Myocyte (in vitro differentiated cells): ENCODE results near the gene ARRB1. TPM values are rescaled to one million over a fixed set of nuclear protein-coding genes. Genes with fewer than 3 reads are reported as not detected.
"Not testable (repeated sequence)": the region's sequence is repeated elsewhere in the genome, so short reads cannot be mapped to it uniquely, and the experiment has no call there.

Experiments
- DNase-seq: peaks from one replicate; pipeline ENCODE4 v3.0.0-alpha.2; 2012; ENCODE audit warnings: low read depth
- total RNA-seq: library from RNA; depleted of rRNA; stranded (reverse); fragments of >200 nt; gene quantifications from 2 replicates; pipeline ENCODE4 v1.2.3, GENCODE V29; 2014

ARRB1 gene
- total RNA-seq, 1 donor from 2014 or later, result 17.2 TPM

DNA sequence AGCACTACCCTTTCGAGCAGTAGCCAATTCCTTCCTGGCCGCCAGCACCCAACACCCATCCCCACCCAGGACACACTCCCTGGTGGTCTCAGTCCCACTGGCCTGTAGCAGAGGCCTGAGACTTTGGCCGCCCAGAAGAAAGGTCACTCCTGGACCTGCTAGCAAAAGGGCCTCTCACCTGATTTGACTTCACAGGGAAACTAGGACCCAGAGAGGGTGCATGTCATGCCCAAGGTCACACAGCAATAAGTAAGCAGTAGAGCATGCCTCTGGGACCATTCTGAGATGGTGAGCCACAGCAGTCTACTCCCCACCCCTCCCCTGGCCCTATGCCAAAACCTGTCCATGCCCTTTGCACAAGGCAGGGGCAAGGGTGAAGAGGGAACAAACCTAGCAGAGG, 7.3 kb downstream of the ARRB1 start:
- DNase-seq, result no peak

DNA sequence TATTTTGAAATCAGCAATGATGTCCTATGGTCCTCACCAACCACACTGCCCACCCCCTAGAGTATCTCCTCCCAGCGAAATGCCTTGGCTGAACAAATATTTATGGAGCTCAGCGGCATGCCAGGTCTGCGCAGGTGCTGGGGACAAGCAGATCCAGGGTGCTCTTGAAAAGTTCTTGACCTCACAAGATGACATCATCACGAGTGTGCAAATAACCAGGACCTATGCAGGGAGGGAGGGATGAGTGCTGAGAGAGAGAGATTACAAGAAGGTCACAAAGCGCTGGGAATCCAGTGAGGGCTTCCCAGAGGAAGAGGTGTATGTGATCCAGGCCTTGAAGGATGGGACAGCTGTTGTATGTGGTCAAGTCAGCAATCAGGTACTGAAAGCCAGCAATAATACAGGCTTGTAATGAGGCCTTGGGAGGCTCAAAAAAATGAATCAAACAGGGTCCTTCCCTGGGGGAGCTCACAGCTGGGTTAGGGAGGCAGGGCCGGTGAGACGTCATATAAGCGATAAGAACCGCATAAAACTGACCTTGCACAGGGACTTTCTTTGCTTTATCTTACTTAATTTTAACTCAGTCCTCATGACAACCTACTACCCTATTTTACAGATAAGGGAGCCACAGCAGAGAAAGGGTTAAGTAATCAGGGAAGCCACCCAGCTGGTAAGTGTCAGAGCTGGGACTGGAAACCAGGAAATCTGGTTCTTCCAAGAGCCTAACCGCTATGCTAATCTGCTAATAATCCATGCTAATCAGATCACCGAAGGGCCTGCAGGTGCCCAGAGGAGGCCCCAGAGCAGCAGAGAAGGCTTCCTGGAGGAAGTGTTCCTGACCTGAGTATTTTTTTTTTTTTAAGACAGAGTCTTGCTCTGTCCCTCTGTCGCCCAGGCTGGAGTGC, 8.2 kb downstream of the ARRB1 start:
- DNase-seq, result no peak

DNA sequence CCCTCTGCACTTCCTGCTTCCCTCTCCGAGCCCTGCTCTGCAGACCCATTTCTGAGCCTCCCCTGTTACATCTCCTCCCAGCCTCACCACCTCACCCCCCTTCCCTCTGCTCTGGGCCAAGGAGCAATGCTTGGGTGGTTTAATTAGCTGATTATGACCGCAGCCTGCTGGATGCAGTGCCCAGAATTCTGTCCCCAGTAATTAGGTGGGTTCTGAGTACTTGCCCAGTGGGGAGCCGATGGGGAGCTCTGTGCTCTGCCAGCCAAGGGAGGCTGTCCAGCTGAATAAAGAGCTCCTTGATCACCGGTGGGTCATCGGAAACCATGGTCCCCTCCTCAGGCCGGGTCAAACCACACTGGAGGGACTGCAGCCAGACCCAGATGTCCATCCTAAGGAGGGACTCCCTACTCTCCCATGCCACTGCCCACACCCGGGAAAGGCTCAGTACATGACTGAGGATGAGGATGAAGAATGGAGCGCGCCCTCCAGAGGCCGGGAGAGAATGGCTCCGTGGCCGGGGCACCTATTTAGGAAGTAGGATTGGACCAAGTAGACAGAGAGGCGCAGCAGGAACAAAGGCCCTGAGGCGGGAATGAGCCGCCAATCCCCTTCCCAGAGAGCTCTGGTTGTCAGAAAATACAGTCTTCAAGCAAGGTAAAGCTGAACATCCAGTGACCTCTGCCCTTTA, 9.1 kb downstream of the ARRB1 start:
- DNase-seq, result no peak

DNA sequence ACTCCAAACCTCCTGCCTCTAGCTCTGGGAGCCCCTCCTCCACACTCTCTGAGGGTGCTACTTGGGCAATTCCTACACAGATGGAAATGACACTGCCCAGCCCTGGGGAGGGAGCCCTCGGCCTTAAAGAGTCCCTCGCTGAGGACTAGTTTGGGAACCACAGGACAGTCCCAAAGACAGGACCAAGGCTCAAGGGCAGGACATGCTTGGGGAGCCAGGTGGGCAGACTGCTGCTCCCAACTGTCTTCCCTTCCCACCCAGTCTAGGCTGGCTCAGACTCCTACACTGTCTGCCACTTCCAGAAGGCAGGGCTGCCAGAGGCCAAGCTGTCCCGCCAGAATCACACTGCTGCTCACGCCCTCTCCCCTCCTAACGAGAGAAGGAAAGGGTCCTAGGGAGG, 9.8 kb downstream of the ARRB1 start:
- no peak for DNase-seq

DNA sequence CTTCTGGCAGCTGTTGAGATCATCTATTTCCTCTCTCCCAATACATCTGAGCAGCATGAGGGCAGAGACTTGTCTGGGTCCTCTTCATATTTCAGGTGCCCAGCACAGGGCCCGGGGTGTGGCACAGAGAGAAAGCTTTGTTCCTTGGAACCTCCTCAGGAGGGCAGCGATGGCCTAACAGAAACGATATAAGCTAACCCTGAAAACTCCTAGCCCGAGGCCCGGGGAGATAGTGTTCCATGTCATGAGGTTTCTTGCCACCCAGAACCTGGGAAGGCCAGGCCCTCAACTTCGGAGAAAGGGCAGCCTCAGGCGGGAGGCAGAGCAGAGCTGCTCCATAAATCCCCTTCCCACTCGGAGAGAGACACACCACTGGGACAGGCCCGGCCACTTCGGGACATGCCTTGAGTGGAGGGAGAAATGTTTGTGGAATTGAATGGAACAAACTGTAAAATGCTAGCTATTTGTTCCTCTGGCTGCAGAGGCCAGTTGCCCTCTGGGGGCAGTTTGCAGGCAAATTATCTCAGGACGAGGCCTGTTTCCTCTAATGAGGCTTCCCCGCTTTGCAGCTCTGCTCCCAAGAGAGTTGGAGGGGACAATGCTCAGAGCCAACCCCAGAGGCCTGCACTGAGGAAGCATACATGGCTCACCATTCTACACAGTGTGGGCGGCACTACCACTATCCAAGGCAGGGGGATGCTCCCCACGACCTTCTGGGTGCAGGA, 11.6 kb downstream of the ARRB1 start:
- DNase-seq, result no peak

DNA sequence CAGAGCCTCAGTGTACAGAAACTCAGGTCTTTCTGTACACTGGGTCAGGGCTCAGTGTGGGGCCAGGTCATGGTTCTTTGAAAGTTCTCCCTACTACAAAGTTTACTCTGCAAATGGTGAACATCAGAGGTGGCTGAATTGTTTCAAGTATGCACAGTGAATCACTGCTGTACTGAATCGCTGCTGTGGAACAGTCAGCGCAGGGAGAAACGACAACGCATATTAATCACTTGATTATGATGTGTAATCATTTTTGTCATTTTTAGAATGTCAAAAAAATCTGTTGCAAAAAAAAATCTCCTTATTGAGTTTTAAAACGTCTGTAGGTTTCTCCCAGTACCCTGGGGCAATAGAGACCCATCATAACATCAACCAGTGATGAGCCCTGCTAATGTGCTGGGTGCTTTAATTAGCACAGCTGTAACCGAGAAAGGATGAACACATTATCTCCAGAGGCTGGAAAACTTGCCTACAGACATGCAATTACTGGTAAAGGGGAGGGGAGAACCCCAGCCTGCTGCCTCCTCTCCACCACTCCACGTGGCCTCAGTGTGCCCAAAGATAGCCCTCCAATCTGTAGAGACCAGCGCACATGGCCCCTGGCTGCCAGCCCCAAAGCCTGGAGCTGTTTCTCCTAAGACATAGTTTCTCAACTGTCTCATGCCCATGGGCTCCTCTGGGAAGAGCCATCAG, 12.8 kb downstream of the ARRB1 start:
- DNase-seq, result no peak

DNA sequence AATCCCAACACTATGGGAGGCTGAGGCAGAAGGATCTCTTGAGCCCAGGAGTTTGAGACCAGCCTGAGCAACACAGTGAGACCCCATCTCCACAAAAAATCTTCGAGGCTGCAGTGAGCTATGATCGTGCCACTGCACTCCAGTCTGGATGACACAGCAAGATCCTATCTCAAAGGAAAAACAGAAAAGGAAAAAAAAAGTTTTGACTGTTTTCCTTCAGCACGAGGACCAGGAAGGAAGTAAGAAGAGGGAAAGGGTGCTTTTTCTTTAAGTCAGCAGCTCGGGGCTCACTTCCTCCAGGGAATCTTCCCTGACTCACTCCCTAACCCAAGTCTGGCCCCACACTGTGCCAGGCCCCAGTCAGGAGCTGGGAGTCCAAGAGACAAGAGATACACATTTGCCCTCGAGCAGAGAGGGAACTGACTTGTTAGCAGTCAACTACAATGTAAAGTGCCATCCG, 14.2 kb downstream of the ARRB1 start:
- DNase-seq, result peak; percentile 32

DNA sequence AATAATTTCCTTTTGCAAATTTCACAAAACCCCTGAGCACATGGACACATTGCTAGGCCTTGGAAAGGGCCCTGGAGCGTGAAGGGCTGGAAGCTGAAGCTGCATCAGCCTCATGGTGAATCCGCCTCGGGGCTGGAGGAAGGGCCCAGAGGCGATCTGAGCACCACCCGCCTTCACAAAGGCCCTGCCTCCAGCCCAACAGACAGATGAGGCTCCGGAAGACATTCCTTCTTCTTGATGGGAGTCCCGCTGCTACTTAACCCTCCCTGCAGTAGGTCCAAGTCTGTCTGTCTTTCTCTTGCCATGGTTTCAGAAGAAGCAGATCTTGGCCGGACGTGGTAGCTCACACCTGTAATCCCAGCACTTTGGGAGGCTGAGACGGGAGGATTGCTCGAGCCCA, 16.5 kb downstream of the ARRB1 start:
- DNase-seq, result no peak

DNA sequence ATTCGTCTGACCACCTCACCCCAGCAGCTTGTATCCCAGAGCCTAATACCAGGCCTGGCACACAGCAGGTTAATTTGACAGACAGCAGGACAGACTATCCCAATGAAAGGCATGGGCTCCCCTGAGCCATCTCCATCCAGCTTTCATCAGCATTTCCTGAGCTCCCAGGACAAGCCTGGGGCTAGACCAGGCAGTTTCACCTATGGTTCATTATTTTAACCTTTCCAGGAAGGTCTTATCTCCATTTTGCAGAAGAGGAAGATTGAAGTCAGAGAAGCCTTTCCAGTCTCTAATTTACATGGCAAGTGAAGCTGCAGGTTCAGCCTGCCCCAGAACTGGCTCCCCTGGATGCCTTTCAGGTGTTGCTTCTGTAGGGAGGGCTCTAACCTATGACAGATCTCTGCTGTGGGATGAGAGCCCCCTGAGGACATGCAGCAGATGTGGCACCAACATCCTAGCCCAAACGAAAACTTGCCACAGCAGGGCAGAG, 17.0 kb downstream of the ARRB1 start:
- no peak for DNase-seq

DNA sequence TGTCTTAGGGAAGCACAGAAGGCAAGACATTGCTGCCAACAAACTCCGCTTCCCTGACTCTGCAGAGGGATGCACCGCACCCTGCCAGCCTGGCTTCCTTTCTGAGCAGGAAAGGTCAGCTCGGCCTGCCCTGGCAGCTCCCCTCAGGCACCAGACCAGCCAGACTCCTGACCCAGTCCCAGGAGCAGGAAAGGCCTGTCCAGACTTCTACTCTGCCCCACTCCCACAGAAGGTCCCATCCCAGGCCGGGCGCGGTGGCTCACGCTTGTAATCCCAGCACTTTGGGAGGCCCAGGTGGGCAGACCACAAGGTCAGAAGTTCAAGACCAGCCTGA, 17.7 kb downstream of the ARRB1 start:
- peak; percentile 90 for DNase-seq

DNA sequence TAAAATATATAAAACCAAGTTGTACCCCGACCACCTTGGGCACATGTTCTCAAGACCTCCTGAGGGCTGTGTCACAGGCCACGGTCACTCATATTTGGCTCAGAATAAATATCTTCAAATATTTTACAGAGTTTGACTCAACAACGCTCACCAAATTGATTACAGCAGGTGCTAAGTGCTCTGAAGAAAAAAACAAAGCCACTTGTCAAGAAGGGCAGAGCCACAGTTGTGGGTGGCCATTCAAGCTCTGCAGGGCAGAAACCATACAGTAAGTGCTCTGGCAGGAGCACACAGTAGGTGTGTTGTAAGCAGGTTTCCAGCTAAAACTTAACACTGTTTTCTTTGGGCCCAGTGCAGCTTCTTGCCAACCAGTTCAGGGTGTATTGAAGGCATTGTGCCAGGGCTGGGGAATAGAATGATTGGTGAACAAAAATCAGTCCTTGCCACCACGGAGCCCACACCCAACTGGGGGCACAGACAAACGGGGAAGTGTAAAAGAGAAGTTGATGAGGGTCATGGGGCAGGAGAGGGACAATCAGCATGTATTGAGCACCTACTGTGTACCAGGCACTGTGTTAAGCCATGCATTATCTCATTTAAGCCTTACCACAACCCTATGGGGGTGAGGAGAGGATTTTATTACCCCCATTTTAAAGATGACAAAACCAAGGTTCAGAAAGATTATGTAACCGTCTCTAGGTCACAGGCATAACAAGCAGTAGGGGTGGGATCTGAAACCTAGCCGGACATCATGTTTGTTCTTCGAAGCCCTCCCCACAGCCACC, 18.2 kb downstream of the ARRB1 start:
- peak; percentile 93 for DNase-seq

DNA sequence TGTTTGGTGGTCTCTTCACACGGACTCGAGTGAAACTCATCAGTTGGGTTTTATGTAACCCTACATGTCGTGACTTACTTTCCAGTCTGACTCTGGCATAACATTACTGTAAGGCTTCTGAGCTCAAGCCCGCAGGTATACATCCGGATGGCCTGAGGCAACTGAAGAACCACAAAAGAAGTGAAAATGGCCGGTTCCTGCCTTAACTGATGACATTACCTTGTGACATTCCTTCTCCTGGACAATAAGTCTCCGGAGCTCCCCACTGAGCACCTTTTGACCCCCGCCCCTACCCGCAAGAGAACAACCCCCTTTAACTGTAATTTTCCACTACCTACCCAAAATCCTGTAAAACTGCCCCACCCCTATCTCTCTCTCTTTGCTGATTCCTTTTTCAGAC, 19.7 kb downstream of the ARRB1 start:
- not testable (repeated sequence) for DNase-seq

DNA sequence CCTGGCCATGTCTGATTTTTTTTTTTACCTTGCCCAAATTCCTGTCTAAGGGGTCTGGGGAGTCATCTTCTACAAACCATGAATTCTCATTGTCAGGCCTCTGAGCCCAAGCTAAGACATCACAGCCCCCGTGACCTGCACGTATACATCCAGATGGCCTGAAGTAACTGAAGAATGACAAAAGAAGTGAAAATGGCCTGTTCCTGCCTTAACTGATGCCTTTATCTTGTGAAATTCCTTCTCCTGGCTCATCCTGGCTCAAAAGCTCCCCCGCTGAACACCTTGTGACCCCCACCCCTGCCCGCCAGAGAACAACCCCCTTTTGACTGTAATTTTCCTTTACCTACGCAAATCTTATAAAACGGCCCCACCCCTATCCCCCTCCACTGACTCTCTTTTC, 20.2 kb downstream of the ARRB1 start:
- not testable (repeated sequence) for DNase-seq

DNA sequence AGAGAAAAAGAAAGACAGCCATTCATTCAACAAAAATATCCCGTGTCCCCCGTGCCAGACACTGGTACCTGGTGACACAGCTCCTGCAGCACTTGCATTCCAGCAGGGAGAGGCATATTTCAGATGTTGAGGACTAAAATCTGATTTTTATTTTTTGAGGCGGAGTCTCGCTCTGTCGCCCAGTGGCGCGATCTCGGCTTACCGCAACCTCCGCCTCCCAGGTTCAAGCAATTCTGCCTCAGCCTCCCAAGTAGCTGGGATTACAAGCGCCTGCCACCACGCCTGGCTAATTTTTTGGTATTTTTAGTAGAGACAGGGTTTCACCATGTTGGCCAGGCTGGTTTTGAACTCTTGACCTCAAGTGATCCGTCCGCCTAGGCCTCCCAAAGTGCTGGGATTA, 20.6 kb downstream of the ARRB1 start:
- not testable (repeated sequence) for DNase-seq

DNA sequence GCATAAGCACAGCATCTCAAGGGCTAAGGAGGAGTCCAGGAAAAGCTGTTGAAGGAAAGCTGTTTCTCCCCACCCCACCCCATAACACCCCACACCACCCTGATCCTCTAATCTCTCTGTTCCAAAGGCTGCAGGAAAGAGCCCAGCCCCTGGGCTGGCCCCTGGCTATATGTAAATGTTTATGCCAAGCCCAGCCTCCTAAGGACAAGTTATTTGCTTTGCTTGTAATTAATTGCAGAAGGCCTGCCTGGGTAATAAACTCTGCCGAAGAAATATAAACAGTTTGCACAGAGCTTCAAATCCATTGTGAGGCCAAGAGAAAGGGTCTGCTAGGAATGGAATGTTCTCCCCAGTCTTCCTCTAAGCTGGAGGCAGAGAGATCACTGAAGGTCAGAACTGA, 21.2 kb downstream of the ARRB1 start:
- no peak for DNase-seq

DNA sequence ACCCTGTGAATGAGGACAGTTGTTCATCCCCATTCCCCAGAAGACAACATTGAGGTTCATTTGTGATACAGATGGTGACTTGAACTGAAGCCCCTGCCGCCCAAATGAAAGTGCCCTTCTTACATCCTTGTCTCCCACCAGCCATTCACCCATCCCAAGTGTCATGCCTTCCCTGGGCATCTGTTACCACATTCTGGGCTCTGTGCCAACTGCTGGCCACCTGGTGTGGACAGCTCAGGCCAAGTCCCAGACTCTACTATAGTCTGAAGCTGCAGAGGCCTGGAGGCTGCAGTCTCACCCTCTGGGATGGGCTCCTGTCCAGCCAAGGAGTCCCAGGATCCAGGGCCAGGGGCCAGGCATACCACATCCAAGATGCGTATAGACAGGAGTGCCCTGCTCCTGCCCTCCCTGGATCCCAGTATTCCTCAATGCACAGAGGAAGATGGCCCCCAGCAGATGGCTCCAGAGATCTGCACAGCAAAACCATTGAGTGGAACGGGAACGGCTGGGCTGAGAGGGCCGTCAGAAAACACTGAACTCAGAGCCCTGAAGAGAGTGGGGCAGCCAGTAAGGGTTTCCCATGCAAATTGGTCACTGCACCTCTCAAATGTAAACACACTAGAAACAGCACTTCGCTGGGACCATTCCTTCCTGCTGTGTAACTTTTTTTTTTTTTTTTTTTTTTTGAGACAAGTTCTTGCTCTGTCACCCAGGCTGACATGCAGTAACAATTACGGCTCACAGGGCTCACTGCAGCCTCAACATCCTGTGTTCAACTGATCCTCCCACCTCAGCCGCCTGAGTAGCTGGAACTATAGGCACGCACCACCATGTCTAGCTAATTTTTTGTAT, 22.8 kb downstream of the ARRB1 start:
- peak; percentile 98 for DNase-seq

DNA sequence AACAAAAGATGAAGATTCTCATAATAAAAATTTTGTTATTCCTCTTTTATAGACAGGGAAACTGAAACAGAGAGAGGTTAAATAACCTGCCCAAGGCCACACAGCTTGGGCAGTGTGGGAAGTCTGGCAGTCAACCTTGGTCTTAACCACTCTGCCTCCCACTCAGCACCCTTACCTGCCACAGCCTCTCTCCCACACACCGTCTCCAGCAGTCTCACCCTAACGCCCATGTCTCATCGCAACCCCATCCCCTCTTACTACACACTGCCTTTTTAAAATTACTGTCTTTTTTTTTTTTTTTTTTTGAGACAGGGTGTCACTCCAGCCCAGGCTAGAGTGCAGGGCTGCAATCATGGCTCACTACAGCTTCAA, 25.0 kb downstream of the ARRB1 start:
- DNase-seq, result no peak

DNA sequence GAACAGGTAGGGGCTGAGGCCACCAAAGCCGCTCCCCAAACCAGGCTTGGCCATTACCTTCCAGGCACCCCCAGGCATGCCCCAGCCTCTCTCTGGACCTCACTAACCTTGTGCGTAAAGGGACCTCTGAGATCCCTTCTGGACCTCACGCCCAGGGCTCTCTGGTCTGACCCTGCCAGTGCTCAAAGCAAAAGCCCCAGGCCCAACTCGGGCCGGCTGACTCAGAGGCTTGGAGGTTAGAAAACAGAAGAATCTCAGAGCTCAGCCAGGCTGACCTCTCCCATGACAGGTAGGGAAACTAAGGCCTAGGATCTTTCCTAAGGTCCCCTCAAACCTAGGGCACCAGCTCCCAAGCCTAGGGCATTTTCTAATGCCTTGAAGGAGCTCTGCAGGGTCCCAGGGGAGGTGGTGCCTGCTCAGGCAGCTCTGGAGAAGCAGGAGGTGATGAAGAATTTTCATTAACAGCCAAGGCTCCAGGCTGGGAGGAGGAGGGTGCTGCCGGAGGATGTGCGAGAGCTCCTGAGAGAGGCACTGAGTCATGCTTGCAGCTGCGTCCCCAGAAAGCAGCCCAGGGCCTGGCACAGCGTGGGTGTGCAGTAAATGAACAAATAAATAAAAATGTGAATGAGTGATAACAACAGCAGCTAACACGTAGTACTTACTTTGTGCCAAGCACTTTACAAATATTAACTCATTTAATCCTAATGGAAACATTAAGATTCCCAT, 25.6 kb downstream of the ARRB1 start:
- peak; percentile 88 for DNase-seq

DNA sequence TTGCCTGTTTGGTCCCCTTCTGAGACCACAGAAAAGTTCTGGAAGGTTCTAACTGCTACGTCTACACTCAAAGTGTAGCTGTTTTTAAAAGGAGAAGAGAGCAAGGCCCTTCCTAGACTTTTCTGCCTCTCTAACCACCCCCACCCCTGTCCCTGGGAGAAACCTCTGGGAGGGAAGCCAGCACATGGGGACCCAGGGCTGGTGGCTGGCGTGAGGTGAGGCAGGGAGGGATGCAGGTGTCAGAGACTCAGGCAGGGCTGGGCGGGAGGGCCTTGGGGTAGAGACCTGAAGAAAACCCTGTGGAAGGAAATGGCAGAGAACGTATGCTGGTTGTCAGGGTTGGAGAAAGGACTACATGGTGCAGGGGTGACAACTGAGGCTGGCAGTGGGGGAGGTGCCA, 26.7 kb downstream of the ARRB1 start:
- no peak for DNase-seq
